Kidney (tissue), 14 donors: ENCODE measurements around the gene CORIN. TPM values are rescaled to one million over a fixed set of nuclear protein-coding genes. Genes with fewer than 3 reads are reported as not detected.

ENCODE experiments used
- DNase-seq, 5 donors: peaks; one replicate each; pipeline ENCODE4 v3.0.0-alpha.2; 2013 to 2020
- FAIRE-seq: peaks from 2 replicates; lab custom pipeline; 2012; peaks lifted over from hg19 to GRCh38; lab: Jason Lieb, UNC
- H3K27ac ChIP-seq, 2 donors: one replicate each; pipeline ENCODE4 v1.7.0; 2013; ENCODE audit warnings: low read depth in 2 of 2, low read length in 2 of 2, inconsistent platforms in 1 of 2
- H3K27me3 ChIP-seq: one replicate; pipeline ENCODE4 v1.7.1; 2013; ENCODE audit warnings: low read length, inconsistent platforms; ENCODE audit not compliant: control insufficient read depth, insufficient read depth
- H3K36me3 ChIP-seq, 3 donors: one replicate each; pipeline versions ENCODE4 v1.7.0 to v1.7.1; 2013; ENCODE audit warnings: low read length in 3 of 3, control low read depth in 1 of 3, inconsistent platforms in 1 of 3; ENCODE audit not compliant: insufficient read depth in 3 of 3, control insufficient read depth in 2 of 3
- H3K4me1 ChIP-seq, 3 donors: one replicate each; pipeline versions ENCODE4 v1.7.0 to v1.7.1; 2013; ENCODE audit warnings: low read length in 3 of 3, inconsistent platforms in 1 of 3, low read depth in 1 of 3; ENCODE audit not compliant: control insufficient read depth in 2 of 3, insufficient read depth in 2 of 3
- H3K4me3 ChIP-seq, 3 donors: one replicate each; pipeline versions ENCODE4 v1.7.0 to v1.8.1; 2013; ENCODE audit warnings: low read length in 3 of 3, control low read depth in 1 of 3, inconsistent platforms in 1 of 3
- H3K9ac ChIP-seq, 3 donors: one replicate each; pipeline versions ENCODE4 v1.7.0 to v1.7.1; 2013; ENCODE audit warnings: low read length in 3 of 3, control low read depth in 1 of 3, inconsistent platforms in 1 of 3
- H3K9me3 ChIP-seq, 3 donors: one replicate each; pipeline versions ENCODE4 v1.7.0 to v1.7.1; 2013; ENCODE audit warnings: low read length in 3 of 3, control low read depth in 1 of 3, inconsistent platforms in 1 of 3; ENCODE audit not compliant: control insufficient read depth in 2 of 3, insufficient read depth in 1 of 3
- intact Hi-C: fragments of 100-400 bp; cut with DNase I; formaldehyde crosslinking; loops from one replicate; pipeline ENCODE4 v1.11.1; 2022
- polyA plus RNA-seq: library from polyadenylated mRNA; stranded (reverse); fragments of 350-450 nt; fragmentation: Illumina TruSeq; extraction: RNeasy Lipid Tissue Mini Kit (QIAGEN cat#74804); gene quantifications from one replicate; pipeline ENCODE4 v1.2.3, GENCODE V29; 2014; ENCODE audit warnings: low read depth, low replicate concordance; ENCODE audit not compliant: insufficient read depth
- total RNA-seq: library from RNA; stranded (reverse); fragmentation: NEBNext Ultra II Directional; extraction: Animal tissue kit (Norgen Biotek cat#: 25700); gene quantifications from one replicate; pipeline ENCODE4 v1.2.1, GENCODE V29; 2021
- TF ChIP-seq, protein P1 (sequence below): IDR thresholded peaks from 3 replicates; pipeline ENCODE4 v1.5.1; 2012; ENCODE audit warnings: mild to moderate bottlenecking, moderate library complexity, borderline replicate concordance; ENCODE audit not compliant: insufficient read depth; ENCODE audit errors: extremely low read depth
- donor health status: control.
- donor health status: control.
- donor health status: control.
- donor health status: control.
- donor health status: control.
- donor health status: DM: yes; HTN: yes; CAD: no.
- donor health status: Normal renal cell carcinoma (clear cell type).

CORIN gene
- total and polyA plus RNA-seq, 2 donors from 2014 or later = 0.75 to 2.6 TPM

DNA sequence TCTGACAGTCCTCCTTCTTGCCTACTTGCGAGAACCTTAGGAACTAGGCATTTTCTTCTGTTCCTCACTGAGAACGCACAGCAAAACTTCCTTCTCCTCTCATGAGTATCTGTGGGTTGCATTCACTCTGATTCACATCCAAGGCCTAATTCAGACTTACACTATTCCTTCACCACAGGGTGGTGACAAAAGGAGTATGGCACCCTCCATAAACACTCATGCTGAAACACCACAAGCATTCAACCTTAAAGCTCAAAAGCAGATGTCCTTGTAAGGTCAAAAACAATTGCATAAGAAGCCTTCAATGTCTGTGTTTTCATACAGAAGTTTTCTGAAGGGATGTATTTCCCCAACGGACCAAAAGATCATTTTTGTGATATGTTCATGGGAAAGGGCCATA is 147.3 kb downstream of the CORIN start:
- no peaks in the 10 kb centered on the region for H3K27me3 ChIP-seq
- TF ChIP-seq, protein P1, sequence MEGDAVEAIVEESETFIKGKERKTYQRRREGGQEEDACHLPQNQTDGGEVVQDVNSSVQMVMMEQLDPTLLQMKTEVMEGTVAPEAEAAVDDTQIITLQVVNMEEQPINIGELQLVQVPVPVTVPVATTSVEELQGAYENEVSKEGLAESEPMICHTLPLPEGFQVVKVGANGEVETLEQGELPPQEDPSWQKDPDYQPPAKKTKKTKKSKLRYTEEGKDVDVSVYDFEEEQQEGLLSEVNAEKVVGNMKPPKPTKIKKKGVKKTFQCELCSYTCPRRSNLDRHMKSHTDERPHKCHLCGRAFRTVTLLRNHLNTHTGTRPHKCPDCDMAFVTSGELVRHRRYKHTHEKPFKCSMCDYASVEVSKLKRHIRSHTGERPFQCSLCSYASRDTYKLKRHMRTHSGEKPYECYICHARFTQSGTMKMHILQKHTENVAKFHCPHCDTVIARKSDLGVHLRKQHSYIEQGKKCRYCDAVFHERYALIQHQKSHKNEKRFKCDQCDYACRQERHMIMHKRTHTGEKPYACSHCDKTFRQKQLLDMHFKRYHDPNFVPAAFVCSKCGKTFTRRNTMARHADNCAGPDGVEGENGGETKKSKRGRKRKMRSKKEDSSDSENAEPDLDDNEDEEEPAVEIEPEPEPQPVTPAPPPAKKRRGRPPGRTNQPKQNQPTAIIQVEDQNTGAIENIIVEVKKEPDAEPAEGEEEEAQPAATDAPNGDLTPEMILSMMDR = no peak
- no peak overlapping the region for H3K4me3 ChIP-seq
- H3K9ac ChIP-seq = no peak overlapping the region
- H3K4me1 ChIP-seq = no peaks in the 10 kb centered on the region
- H3K27ac ChIP-seq = no peak overlapping the region
- intact Hi-C loops = no loop called here
- no peaks in the 10 kb centered on the region for H3K9me3 ChIP-seq
- FAIRE-seq = no peak
- DNase-seq = no peak
- no peaks in the 10 kb centered on the region for H3K36me3 ChIP-seq

DNA sequence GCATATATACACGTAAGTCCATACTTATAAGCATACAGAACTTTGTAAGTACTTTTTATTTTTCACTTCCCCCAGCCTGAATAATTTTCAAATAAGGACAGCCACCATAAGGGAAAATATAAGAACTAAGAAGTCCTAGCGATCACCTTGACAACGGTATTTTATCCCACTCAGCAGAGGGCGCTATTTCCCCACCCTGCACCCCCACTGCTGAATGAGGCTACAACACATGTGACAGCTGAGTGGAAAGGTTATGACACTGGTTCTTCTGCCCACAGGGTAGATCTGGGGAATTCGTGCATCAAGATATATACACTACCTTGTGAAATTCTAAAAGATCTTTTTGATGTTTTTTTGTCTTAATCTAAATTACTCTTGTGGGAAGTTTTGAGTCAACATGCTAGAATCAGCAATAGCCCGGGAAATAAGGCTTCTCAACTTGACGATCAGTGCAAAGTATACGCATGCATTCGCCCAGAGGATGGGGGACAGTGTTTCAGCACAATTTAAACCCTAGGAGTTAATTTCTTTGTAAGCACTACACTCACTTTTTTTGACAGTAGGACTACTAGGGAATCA is 151.5 kb downstream of the CORIN start:
- FAIRE-seq (no peak), DNase-seq (peak in 4 of 5 donors; percentile 42 to 66 (median 52))
- TF ChIP-seq, protein P1 = peak; percentile 76
- H3K4me3 ChIP-seq = no peak overlapping the region
- H3K27me3 ChIP-seq = no peaks in the 10 kb centered on the region
- H3K27ac ChIP-seq = no peak overlapping the region
- H3K9ac ChIP-seq = no peak overlapping the region
- no peaks in the 10 kb centered on the region for H3K36me3 ChIP-seq
- intact Hi-C loops = loop anchor here (10.0 kb wide), 1 partner anchor 148 kb away; the partner anchor contains the start of gene CORIN
- H3K4me1 ChIP-seq = no peaks in the 10 kb centered on the region
- H3K9me3 ChIP-seq = no peaks in the 10 kb centered on the region

DNA sequence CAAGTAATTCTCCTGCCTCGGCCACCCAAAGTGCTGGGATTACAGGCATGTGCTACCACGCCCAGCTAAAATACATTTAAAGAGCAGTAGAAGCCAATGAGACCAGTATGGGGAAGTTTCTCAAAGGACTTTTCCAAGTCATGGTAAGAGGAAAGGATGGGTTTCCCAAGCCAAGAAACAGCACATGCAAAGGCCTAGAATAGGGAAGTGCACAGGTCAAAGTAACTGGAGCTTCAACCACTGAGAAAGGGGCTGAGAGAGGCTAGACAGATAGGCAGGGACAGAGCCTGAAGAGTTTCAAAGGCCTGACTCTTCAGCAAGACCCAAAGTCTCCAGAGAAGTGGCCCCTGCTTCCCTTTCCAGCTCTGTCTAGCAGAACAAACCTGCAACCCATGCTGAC is 162.1 kb downstream of the CORIN start:
- DNase-seq (no peak), FAIRE-seq (no peak)
- Histone ChIP-seq H3K27ac (no peak overlapping the region), H3K9me3 (no peaks in the 10 kb centered on the region), H3K27me3 (no peaks in the 10 kb centered on the region), H3K9ac (no peak overlapping the region), H3K36me3 (no peaks in the 10 kb centered on the region), H3K4me3 (no peak overlapping the region), H3K4me1 (no peaks in the 10 kb centered on the region)
- intact Hi-C loops = loop anchor here (10.0 kb wide), 1 partner anchor 259 kb away; no protein-coding TSS in a partner anchor
- TF ChIP-seq, protein P1 = no peak
